ENCODE results near the gene NDUFA6.
A peak's percentile ranks its signal among the peaks of the same experiment; 100 is the strongest.
"Not testable (repeated sequence)": the region's sequence is repeated elsewhere in the genome, so short reads cannot be mapped to it uniquely, and the experiment has no call there.

Gene NDUFA6

GRCh38 chr22:42090596-42091454, at the start of gene NDUFA6:
Gene NDUFA6, minus strand, starts transcription at chr22:42090772. Its CDS starts 28 bp downstream, at chr22:42090744.
- peak; percentile 96 for DNase-seq (ENCODE audit: low read depth)

DNA sequence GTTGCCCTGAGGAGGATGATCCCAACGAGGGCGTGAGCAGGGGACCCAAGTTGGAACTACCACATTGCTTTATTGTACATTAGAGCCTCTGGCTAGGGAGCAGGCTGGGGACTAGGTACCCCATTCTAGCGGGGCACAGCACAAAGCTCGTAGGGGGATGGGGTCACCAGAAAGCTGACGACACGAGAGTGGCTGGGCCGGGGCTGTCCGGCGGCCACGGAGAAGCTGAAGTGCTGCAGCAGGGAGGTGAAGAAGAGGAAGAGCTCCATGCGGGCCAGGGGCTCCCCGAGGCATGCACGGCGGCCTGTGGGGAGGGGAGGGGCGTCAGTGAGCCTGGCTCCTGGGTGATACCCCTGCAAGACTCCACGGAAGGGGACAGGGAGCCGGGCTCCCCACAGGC, 49.6 kb upstream of the NDUFA6 start:
- DNase-seq (ENCODE audit: low read depth): not testable (repeated sequence)

DNA sequence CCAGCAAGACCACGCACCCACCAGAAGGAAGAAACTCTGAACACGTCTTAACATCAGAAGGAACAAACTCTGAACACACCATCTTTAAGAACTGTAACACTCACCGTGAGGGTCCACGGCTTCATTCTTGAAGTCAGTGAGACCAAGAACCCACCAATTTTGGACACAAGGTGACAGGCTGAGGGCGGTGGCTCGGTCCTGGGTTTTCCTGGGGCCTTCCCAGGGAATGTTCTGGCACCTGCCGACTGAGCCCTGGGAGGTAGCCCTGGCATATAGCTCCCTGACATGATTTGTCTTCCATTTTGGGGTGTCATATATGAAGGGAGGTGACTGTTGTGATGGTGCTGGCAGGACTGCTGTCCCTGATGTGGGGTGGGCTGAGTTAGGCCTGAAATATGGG, 48.9 kb upstream of the NDUFA6 start:
- not testable (repeated sequence) for DNase-seq (ENCODE audit: low read depth)

- DNase-seq (ENCODE audit: low read depth): no peak
Measured at GRCh38 chr22:42138972-42139371, 48.4 kb upstream of the NDUFA6 start.

DNA sequence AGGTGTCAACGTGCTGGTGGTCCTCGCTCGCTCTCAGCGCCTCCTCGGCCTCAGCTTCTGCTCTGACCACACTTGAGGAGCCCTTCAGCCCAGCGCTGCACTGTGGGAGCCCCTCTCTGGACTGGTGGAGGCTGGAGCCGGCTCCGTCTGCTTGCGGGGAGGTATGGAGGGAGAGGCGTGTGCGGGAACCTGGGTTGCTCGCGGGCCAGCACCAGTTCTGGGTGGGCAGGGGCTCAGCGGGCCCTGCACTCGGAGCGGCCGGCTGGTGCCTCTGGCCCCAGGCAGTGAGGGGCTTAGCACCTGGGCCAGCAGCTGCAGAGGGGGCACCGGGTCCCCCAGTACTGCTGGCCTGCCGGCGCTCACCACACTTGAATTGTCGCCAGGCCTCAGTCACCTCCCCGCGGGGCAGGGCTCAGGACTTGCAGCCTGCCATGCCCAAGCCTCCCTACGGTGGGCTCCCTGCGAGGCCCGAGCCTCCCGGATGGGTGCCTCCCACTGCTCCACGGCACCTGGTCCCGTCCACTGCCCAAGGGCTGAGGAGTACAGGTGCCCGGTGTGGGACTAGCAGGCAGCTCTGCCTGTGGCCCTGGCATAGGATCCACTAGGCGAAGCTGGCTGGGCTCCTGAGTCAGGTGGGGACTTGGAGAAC, 47.7 kb upstream of the NDUFA6 start:
- DNase-seq (ENCODE audit: low read depth): no peak

GRCh38 chr22:42135688-42136087, 45.1 kb upstream of the NDUFA6 start:
- not testable (repeated sequence) for DNase-seq (ENCODE audit: low read depth)

- DNase-seq (ENCODE audit: low read depth): no peak
Measured at GRCh38 chr22:42134100-42135020, 43.8 kb upstream of the NDUFA6 start.

- DNase-seq (ENCODE audit: low read depth): no peak
Measured at GRCh38 chr22:42132457-42132856, 41.9 kb upstream of the NDUFA6 start.

DNA sequence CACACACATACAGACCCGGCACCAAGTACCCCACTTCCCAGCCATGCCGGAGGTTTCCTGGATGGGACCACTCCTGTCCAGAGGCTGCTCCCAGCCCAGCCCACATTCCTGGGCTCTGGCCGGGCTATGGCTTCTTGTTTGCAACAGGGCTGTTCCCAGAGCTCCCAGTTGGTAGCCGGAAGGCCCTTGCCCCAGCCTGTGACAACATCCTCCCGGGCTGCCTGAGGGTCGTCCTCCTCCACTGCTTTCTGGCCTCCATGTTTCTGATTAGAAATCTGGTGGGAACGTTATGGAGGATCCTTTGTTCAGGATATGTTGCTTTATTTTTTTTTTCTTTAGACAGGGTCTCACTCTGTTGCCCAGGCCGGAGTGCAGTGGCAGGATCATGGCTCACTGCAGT, 41.0 kb upstream of the NDUFA6 start:
- DNase-seq (ENCODE audit: low read depth): no peak

DNA sequence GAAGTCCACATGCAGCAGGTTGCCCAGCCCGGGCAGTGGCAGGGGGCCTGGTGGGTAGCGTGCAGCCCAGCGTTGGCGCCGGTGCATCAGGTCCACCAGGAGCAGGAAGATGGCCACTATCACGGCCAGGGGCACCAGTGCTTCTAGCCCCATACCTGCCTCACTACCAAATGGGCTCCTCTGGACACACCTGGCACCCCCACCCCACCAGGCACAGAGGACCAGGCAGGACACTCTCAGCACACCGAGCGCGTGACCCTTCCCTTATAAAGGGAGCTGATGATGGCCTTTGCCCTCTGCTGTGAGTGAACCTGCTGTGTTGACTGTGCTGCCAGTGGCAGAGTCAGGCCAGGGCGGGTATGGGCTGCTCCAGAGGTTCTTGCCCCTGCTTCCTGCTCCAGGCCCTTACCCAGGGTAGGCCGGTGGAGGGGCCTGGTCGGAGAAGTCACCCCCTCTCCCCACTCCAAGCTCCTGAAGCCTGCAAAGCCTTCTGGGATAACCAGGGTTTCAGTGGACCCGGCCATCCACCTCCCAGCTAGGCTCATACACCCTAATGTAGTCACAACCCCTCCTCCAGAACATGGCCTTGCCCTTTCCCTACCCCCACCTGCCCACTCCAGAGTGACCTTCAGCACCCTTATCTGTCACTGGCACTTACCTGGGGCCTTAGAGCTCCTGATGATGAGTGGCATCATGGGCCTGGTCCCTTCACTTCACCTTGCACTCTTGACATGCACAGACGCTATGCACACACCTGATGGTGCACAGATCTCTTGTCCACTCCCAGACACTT, 40.3 kb upstream of the NDUFA6 start, which contains the start of gene CYP2D6:
Gene CYP2D6, minus strand, starts transcription at position 172 of the 793 bp plus-strand sequence. Its CDS starts 19 bp downstream, at position 153.
- not testable (repeated sequence) for DNase-seq (ENCODE audit: low read depth)

DNA sequence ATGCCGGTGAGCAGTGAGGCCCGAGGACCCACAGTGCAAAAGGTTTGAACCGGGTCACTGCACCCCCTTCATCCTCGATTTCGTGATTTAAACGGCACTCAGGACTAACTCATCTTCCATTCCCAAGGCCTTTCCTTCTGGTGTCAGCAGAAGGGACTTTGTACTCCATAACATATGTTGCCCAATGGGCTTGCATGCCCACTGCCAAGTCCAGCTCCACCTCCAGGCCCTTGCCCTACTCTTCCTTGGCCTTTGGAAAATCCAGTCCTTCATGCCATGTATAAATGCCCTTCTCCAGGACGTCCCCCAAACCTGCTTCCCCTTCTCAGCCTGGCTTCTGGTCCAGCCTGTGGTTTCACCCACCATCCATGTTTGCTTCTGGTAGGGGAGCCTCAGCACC, 39.6 kb upstream of the NDUFA6 start:
- not testable (repeated sequence) for DNase-seq (ENCODE audit: low read depth)

GRCh38 chr22:42128776-42129694, 38.5 kb upstream of the NDUFA6 start:
- not testable (repeated sequence) for DNase-seq (ENCODE audit: low read depth)

DNA sequence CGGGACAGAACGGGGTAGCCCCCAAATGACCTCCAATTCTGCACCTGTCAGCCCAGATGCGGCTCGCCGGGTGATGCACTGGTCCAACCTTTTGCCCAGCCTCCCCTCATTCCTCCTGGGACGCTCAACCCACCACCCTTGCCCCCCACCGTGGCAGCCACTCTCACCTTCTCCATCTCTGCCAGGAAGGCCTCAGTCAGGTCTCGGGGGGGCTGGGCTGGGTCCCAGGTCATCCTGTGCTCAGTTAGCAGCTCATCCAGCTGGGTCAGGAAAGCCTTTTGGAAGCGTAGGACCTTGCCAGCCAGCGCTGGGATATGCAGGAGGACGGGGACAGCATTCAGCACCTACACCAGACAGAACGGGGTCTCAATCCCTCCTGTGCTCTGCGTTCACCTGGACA, 37.4 kb upstream of the NDUFA6 start:
- not testable (repeated sequence) for DNase-seq (ENCODE audit: low read depth)

GRCh38 chr22:42127606-42128005, 37.0 kb upstream of the NDUFA6 start:
- DNase-seq (ENCODE audit: low read depth): no peak

DNA sequence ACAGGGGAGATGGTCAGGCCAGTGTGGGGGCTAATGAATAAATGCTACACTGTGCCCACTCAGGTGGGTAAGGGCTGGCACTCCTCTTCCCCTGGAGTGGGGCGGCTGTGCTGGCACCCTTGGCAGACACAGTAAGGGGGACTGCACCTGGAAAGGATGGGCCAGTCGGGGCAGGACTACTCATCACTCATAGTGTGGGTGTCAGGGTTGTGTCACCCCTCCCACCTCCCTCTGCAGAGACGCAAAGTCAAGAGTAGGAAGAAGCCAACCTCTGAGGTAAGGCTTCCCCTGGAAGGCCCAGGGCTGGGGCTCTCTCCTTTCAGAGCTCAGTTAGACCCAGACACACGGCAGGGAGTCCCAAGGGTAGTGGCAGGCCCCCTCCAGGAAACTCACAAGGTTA, 33.0 kb upstream of the NDUFA6 start:
- not testable (repeated sequence) for DNase-seq (ENCODE audit: low read depth)

DNA sequence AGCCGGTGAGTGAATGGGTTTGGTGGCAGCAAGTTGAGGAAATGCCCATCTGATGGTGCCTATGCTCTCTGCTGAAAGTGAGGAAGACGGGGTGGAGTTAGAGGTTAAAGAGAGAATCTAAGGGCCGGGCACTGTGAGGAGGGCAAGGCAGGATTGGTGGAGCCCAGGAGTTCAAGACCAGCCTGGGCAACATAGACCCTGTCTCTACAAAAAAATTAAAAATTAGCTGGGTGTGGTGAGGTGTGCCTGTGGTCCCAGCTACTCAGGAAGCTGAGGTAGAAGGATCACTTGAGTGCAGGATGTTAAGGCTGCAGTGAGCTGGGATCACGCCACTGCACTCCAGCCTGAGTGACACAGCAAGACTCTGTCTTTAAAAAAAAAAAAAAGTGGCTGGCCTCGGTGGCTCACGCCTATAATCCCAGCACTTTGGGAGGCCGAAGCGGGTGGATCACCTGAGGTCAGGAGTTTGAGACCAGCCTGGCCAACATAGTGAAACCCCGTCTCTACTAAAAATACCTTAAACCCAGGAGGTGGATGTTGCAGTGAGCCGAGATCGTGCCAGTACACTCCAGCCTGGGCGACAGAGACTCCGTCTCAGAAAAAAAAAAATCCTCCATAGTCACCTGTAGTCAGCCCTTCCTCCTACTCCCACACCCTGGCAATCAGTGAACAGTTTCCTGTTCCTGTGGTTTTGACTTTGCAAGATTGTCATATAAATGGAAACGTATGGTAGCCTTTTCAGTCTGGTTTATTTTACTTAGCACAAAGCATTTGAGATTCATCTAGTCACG, 29.9 kb upstream of the NDUFA6 start:
- DNase-seq (ENCODE audit: low read depth): not testable (repeated sequence)

GRCh38 chr22:42116848-42117424, 26.4 kb upstream of the NDUFA6 start:
- no peak for DNase-seq (ENCODE audit: low read depth)

DNA sequence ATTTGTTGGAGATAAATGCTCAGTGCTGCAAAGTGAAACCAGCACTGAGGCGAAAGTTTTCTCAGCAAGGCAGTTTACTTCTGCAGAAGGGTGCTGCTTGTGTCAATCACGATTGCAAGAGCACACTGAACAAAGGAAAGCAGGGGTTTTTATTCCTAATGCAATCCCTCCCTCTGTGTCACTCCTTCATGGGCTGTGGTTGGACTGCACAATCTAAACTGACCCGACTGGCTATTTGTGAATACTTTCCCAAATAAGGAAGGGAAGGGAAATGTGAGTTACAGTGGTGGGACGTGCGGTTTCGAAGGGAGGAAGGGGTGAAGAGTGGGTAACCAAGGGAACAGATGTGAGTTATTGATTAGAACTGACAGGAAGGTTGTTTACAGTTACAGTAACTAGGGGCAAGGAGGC, 24.9 kb upstream of the NDUFA6 start:
- DNase-seq (ENCODE audit: low read depth): not testable (repeated sequence)

GRCh38 chr22:42114721-42115120, 24.1 kb upstream of the NDUFA6 start:
- no peak for DNase-seq (ENCODE audit: low read depth)
